Fibroblast of lung (primary cell): ENCODE results near the gene STPG1. TPM values are rescaled to one million over a fixed set of nuclear protein-coding genes. Genes with fewer than 3 reads are reported as not detected.
A peak's percentile ranks its signal among the peaks of the same experiment; 100 is the strongest.

Source experiments
- DNase-seq, 2 donors: peaks; one replicate each; pipeline versions ENCODE4 v3.0.0 to v3.0.0-alpha.2; 2010; ENCODE audit warnings: low read depth in 2 of 2
- H2AFZ ChIP-seq: 2 replicates; pipeline ENCODE4 v1.5.1; 2012; ENCODE audit warnings: low read length, control low read depth, inconsistent platforms
- H3K27ac ChIP-seq: 2 replicates; pipeline ENCODE4 v1.5.1; 2011; ENCODE audit warnings: low read length, control low read depth; ENCODE audit not compliant: insufficient read depth
- H3K27me3 ChIP-seq: 2 replicates; pipeline ENCODE4 v1.5.1; 2011; ENCODE audit warnings: mild to moderate bottlenecking, low read length; ENCODE audit not compliant: control insufficient read depth, insufficient read depth
- H3K36me3 ChIP-seq: 2 replicates; pipeline ENCODE4 v1.5.1; 2011; ENCODE audit warnings: low read length; ENCODE audit not compliant: control insufficient read depth, insufficient read depth
- H3K4me1 ChIP-seq: 2 replicates; pipeline ENCODE4 v1.5.1; 2011; ENCODE audit warnings: low read length; ENCODE audit not compliant: control insufficient read depth, insufficient read depth; ENCODE audit errors: extremely low read depth
- H3K4me2 ChIP-seq: 2 replicates; pipeline ENCODE4 v1.5.1; 2011; ENCODE audit warnings: low read length, control low read depth; ENCODE audit not compliant: insufficient read depth; ENCODE audit errors: extremely low read depth
- H3K4me3 ChIP-seq, 4 experiments: fragments of 200-600 bp in 1 of 4; sonication (generic) in 1 of 4; replicated peaks in 1 of 4; 2 replicates each; pipeline ENCODE4 v1.5.1; 2011 to 2016; ENCODE audit warnings: low read length in 4 of 4, low read depth in 3 of 4, mild to moderate bottlenecking in 3 of 4, control low read depth in 2 of 4, inconsistent platforms in 1 of 4, mixed read lengths in 1 of 4; ENCODE audit not compliant: insufficient read depth in 1 of 4; ENCODE audit errors: control extremely low read depth in 1 of 4
- H3K79me2 ChIP-seq: 2 replicates; pipeline ENCODE4 v1.5.1; 2012; ENCODE audit warnings: mild to moderate bottlenecking, low read length, inconsistent platforms; ENCODE audit not compliant: control insufficient read depth, insufficient read depth
- H3K9ac ChIP-seq: 2 replicates; pipeline ENCODE4 v1.5.1; 2011; ENCODE audit warnings: mild to moderate bottlenecking, low read length, control low read depth; ENCODE audit not compliant: insufficient read depth
- H3K9me3 ChIP-seq: 2 replicates; pipeline ENCODE4 v1.5.1; 2012; ENCODE audit warnings: low read depth, low read length; ENCODE audit not compliant: control insufficient read depth, insufficient read depth
- H4K20me1 ChIP-seq: 2 replicates; pipeline ENCODE4 v1.5.1; 2011; ENCODE audit warnings: low read length; ENCODE audit not compliant: control insufficient read depth, insufficient read depth; ENCODE audit errors: extremely low read depth
- CTCF ChIP-seq, 2 donors: IDR thresholded peaks in 1 of 2; conservative IDR thresholded peaks in 1 of 2; 1 replicate in 1 of 2; 2 replicates in 1 of 2; pipeline ENCODE4 v1.5.1; 2011 to 2012; ENCODE audit warnings: low read length in 2 of 2, control low read depth in 1 of 2, inconsistent platforms in 1 of 2, low read depth in 1 of 2, mild to moderate bottlenecking in 1 of 2
- EZH2 ChIP-seq: IDR thresholded peaks from 2 replicates; pipeline ENCODE4 v1.5.1; 2012; ENCODE audit warnings: low read length, control low read depth, mild to moderate bottlenecking; ENCODE audit errors: missing control alignments
- polyA plus RNA-seq, 2 donors: library from polyadenylated mRNA; depleted of rRNA in 1 of 2; stranded (reverse) in 1 of 2; unstranded in 1 of 2; fragments of >200 nt; gene quantifications; 2 replicates each; pipeline ENCODE4 v1.2.1, GENCODE V29; 2011 to 2012; ENCODE audit warnings: missing spikeins in 1 of 2
- total RNA-seq: library from RNA; depleted of rRNA; stranded (reverse); fragments of >200 nt; gene quantifications from 2 replicates; pipeline ENCODE4 v1.2.1, GENCODE V29; 2014

The STPG1 gene
- total and polyA plus RNA-seq, 2 donors (not counting 1 experiment from before 2014, with no cell fraction given): 7.9 to 8.5 TPM

- Histone ChIP-seq H3K27ac (no peak overlapping the region), H3K4me2 (no peak overlapping the region), H3K36me3 (peaks cover 2% of the 10 kb centered on the region), H4K20me1 (no peaks in the 10 kb centered on the region), H3K9ac (no peak overlapping the region), H3K9me3 (no peaks in the 10 kb centered on the region), H3K27me3 (no peaks in the 10 kb centered on the region), H2AFZ (no peak overlapping the region), H3K4me3 (no peak overlapping the region), H3K4me1 (peaks cover 6% of the 10 kb centered on the region), H3K79me2 (no peaks in the 10 kb centered on the region)
- no peak for DNase-seq
- no peak for TF ChIP-seq CTCF (conservative IDR thresholded peaks at IDR 0.05 in 1 of 2, IDR thresholded peaks at IDR 0.05 in 1 of 2; ENCODE audit: low read depth in 1 of 2, low read length in 2 of 2)
Observed at GRCh38 chr1:24386931-24387330, 26.7 kb downstream of the STPG1 start.

- no peak overlapping the region for H3K4me2 ChIP-seq
- H3K9me3 ChIP-seq: no peaks in the 10 kb centered on the region
Observed at GRCh38 chr1:24386241-24386640, 27.3 kb downstream of the STPG1 start.

GRCh38 chr1:24385160-24385940 lies 28.2 kb downstream of the STPG1 start:
- H3K27me3 ChIP-seq: no peaks in the 10 kb centered on the region
- H3K4me3 ChIP-seq: no peak overlapping the region
- no peaks in the 10 kb centered on the region for H3K9me3 ChIP-seq
- no peak overlapping the region for H3K27ac ChIP-seq
- H3K4me1 ChIP-seq: peaks cover 4% of the 10 kb centered on the region
- no peaks in the 10 kb centered on the region for H4K20me1 ChIP-seq
- H3K79me2 ChIP-seq: no peaks in the 10 kb centered on the region
- peak in 1 of 2 donors; percentile 79 for DNase-seq
- H3K9ac ChIP-seq: no peak overlapping the region
- TF ChIP-seq CTCF (conservative IDR thresholded peaks at IDR 0.05 in 1 of 2, IDR thresholded peaks at IDR 0.05 in 1 of 2; ENCODE audit: low read depth in 1 of 2, low read length in 2 of 2) (peak; percentile 23 to 36), EZH2 (no peak)
- H2AFZ ChIP-seq: no peak overlapping the region
- H3K36me3 ChIP-seq: peaks cover 2% of the 10 kb centered on the region
- no peak overlapping the region for H3K4me2 ChIP-seq

More at GRCh38 chr1:24386241-24386640, 27.3 kb downstream of the STPG1 start:
- H3K36me3 ChIP-seq: peaks cover 2% of the 10 kb centered on the region
- H3K4me3 ChIP-seq: no peak overlapping the region
- no peaks in the 10 kb centered on the region for H3K79me2 ChIP-seq
- H3K27me3 ChIP-seq: no peaks in the 10 kb centered on the region
- H3K9ac ChIP-seq: no peak overlapping the region
- TF ChIP-seq EZH2 (no peak), CTCF (conservative IDR thresholded peaks at IDR 0.05 in 1 of 2, IDR thresholded peaks at IDR 0.05 in 1 of 2; ENCODE audit: low read depth in 1 of 2, low read length in 2 of 2) (no peak)
- peaks cover 4% of the 10 kb centered on the region for H3K4me1 ChIP-seq
- H2AFZ ChIP-seq: no peak overlapping the region
- no peak overlapping the region for H3K27ac ChIP-seq
- no peaks in the 10 kb centered on the region for H4K20me1 ChIP-seq
- DNase-seq: no peak
